Measurements from ENCODE around the gene ZNF701.
A peak's percentile ranks its signal among the peaks of the same experiment; 100 is the strongest.
"Not testable (repeated sequence)": the region's sequence is repeated elsewhere in the genome, so short reads cannot be mapped to it uniquely, and the experiment has no call there.

ZNF701 gene

DNA sequence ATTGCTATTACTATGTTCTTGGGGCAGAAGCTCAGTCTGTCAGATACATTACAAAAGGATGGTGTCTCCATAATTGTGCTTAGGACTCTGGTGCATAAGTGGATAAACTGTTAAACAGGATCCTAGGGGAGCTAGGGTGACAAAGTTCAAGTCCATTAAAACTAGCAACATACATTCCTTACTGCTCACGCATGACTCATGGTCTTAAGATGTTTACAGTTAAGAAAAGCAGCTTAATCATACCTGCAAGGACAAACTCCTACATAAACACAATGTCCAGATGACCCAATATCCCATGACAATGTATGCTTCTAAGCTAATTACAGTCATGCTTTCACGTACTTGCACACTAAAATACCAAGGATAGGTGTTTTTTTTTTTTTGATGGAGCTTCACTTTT lies 3.5 kb upstream of the ZNF701 start:
- no peak for DNase-seq (ENCODE audit: low spot score)

DNA sequence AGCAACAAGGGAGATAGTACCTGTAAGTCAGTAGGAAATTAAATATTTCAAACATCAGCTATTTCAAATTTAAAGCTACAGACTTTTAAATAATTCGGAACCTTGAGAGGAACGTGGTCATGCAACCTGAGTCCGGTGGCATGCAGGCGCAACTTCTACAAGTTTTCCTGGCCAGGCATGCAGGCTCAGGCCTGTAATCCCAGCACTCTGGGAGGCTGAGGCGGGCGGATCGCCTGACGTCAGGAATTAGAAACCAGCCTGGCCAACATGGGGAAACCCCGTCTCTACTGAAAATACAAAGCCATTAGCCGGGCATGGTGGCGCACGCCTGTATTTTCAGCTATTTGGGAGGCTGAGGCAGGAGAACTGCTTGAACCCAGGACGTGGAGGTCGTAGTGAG lies 2.2 kb upstream of the ZNF701 start:
- no peak for DNase-seq (ENCODE audit: low spot score)

DNA sequence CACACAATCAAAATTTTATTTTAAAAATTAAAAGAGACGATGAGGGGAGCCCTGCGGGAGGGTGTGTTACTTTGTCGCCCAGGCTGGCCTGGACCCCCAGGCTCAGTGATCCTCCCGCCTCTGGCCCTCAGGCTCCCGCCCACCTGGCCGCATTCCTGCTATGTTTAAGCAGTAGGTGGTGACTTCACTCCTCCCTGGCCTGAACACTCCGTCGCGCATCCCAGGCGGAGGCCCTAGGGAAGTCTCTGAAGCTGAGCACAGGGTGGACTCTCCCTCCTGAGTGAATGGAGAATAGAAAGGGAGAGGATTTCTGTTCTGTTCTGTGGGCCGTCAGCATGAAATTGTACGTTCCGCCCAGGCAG lies 468 bp upstream of the ZNF701 start:
- not testable (repeated sequence) for DNase-seq (ENCODE audit: low spot score)

DNA sequence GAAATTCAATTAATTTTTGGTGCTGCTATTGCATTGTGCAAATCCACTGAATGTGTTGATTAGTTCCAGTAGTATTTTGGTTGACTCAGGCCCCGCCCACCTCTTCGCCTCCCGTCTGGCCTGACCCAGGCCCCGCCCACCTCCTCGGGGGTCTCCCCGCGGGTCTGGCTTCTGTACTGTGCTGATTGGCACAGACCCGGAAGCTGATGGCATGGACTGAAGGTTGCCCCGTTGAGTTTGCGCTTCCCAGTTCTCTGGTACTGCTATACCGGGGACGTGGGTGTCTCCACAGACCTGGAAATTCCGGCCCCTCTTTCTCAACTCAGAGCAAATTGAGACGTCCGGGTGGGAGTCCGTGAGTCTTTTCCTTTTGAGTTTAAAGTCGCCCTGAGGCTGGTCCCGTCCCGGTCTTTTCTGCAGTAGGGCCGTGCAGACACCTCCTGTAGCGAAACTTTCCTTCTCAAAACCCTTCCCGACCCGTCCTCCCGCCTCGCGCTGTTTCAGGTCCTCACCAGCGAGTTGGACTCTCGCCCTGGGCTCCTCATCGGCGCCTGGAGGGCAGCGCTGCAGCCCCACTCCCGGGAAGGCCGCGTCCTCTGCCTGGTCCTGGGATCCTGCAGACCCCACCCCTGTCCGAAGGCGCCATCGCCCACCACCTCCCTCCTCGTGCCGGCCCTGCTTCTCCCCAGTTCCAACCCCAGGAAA lies 14.8 kb downstream of the ZNF701 start:
- no peak for DNase-seq (ENCODE audit: low spot score)

DNA sequence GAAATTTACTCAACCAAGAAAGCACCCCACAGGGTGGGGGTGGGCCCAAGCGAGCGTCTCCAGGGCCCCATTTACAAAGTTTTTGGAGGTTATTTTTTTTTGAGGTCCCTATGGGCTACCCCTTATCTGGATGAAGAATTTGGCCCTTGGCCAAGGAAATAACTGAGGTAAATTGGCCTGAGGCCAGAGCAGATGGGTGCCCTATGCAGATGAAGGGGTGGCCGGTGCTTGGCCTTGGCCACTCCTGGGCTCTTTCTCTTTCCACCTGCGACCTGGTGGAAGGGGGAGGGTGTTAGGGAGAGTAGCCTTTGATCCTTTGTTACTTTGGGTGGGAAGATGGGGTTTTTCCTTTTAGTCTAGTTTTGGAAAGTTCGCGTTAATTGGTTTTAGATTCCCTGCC lies 15.5 kb downstream of the ZNF701 start:
- DNase-seq (ENCODE audit: low spot score) = no peak

DNA sequence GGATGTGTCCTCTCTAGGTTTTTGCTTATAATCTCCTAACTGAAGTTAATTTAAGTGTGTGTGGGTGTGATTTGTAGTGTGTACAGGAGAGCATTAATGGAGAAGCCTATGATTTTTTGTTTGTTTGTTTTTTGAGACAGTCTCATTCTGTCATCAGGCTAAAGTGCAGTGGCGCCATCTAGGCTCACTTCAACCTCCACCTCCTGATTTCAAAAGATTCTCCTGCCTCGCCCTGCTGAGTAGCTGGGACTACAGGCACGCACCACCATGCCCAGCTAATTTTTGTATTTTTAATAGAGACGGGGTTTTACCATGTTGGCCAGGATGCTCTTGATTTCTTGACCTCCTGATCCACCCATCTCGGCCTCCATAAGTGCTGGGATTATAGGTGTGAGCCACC lies 20.6 kb downstream of the ZNF701 start:
- no peak for DNase-seq (ENCODE audit: low spot score)

DNA sequence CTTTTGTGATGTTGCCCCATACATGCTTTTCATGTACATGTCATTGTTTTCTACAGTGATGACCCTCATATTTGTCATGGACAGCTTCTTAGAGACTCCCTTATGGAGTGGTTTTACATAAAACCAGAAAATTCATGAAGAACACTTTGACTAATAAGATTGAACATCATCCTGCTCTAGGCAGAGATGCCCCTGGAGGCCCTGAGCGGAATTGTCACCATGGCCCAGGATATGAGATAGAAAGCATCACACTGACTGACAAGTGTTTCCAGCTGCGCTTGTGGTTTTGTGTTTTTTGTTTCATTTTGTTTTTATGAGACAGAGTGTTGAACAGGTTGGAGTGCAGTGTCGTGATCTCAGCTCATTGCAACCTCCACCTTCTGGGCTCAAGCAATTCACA lies 22.2 kb downstream of the ZNF701 start:
- DNase-seq (ENCODE audit: low spot score) = no peak

DNA sequence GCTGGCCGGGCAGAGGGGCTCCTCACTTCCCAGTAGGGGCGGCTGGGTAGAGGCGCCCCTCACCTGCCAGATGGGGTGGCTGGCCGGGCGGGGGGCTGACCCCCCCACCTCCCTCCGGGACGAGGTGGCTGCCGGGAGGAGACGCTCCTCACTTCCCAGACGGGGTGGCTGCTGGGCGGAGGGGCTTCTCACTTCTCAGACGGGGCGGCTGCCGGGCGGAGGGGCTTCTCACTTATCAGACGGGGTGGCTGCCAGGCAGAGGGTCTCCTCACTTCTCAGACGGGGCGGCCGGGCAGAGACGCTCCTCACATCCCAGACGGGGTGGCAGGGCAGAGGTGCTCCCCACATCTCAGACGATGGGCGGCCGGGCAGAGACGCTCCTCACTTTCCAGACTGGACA lies 23.4 kb downstream of the ZNF701 start:
- not testable (repeated sequence) for DNase-seq (ENCODE audit: low spot score)

DNA sequence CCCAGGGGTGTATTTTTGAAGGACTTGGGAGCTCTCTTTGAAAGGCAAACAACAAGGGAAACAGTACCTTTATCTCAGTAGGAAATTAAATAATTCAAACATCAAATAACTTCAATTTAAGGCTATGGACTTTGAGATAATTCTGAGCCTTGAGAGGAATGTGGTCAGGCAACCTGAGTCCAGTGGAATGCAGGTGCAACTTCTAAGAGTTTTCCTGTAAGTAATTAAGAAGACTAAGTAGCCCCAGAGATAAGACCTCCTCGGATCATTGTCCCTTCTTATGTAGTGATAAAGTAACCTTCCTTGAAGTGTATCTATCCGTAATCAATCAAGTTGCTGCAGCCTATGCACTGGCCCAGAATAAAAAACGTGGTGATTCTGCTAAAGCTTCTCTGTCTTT lies 29.2 kb downstream of the ZNF701 start:
- DNase-seq (ENCODE audit: low spot score) = no peak

DNA sequence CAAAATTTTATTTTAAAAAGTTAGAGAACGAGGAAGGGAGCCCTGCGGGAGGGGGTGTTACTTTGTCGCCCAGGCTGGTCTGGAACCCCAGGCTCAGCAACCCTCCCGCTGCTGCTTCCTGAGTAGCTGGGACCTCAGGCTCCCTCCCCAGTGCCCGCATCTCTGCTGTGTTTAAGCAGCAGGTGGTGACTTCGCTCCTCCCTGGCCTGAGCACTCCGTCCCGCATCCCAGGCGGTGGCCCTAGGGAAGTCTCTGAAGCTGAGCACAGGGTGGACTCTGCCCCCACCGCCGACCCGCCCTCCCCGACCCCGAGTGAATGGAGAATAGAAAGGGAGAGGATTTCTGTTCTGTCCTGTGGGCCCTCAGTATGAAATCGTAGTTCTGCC lies 30.5 kb downstream of the ZNF701 start:
- no peak for DNase-seq (ENCODE audit: low spot score)

DNA sequence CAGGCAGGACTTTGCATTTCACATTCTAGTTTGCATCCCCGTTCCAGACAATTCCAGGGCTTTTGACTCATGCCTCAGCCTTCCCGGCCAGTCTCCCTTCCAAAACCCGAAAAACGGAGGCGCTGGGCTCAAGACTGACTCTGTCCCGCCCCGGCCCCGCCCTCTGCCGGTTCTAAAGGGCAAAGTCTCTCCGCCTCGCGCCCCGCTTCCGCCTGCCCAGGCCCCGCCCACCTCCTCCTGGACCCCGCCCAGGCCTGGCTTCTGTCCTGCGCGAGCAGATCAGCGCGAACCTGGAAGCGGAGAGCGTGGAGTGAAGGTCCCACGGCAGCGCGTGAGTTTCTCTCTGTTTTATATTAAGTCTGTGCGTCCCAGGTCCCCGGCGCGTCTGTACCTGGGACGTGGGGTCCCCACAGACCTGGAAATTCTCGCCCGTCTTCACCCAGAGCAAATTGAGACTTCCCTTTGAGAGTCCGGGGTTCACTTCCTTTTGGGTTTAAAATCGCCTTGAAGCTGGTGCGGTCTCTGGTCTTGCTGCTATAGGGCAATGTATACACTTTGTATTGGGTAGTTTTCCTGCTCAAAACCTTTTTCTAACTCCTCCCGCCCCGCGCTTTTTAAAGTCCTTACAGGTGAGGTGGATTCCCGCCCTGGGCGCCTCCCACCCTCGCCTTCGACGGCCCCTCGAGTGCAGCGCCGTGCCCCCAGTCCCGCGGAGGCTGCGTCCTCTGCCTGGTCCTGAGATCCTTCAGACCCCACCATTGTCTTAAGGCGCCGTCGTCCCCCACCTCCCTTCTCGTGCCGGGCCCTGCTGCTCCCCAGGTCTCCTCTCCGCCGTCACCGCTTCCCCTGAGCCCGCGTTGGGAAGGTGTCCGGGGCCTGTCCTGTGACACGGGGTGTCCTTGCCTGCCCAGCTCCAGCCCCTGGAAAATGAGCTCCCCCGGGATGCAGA lies 31.2 kb downstream of the ZNF701 start:
- peak; percentile 52 for DNase-seq (ENCODE audit: low spot score)

DNA sequence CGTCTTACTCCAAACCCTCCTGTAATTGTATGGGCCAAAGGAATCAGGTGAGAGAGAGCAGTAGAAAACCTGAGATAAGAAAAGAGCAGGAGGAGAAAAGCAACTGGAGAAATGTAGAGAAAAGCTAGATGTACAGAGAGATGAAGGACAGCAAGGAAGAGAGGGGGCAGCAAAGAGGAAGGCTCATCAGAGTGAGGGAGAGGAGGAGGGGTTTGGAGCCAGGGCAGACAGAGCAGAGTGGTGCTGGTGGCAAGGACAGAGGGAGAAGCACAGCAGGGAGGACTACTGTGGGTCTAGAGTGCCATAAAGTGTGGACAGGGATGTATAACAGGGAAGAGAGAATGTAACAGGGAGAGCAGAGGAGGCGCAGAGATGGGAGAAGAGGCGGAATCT lies 31.9 kb downstream of the ZNF701 start:
- DNase-seq (ENCODE audit: low spot score) = not testable (repeated sequence)

DNA sequence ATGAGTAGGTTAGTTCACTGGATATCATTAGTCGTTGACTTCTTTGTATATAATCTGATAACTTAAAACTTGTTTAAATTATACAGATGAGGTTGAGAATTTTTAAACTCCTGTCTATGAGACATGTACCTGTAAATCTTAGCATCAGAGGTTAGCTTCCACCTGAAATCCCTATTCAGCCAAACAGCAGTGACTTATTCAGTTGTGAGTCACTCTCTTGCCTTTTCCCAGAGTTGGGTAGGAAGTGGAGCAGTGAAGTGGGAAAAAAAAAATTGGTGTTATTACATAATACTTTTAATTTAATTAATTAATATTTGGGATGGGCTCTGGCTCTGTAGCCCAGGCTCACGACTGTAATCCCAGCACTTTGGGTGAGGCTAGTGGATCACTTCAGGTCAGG lies 32.9 kb downstream of the ZNF701 start:
- no peak for DNase-seq (ENCODE audit: low spot score)

DNA sequence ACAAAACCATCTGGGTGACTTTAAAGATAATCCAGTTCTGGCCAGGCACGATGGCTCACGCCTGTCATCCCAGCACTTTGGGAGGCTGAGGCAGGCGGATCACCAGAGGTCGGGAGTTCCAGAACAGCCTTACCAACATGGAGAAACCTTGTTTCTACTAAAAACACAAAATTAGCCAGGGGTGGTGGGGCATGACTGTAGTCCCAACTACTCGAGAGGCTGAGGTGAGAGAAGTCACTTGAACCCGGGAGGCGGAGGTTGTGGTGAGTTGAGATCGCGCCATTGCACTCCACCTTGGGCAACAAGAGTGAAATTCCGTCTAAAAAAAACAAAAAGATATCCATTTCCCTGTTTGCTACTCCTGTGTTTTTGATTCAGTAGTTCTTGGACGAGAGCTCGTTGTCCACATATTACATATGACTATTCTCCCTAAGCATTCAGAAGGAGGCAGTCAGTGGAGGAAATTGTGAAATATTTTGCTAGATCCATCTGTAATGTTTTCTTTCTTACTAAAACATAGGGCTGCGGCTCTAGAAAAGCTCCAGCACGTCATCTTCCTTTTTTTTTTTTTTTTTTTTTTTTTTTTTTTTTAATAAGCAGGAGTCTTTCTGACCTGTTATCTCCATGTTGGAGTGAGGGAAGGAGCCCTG lies 33.6 kb downstream of the ZNF701 start:
- no peak for DNase-seq (ENCODE audit: low spot score)

DNA sequence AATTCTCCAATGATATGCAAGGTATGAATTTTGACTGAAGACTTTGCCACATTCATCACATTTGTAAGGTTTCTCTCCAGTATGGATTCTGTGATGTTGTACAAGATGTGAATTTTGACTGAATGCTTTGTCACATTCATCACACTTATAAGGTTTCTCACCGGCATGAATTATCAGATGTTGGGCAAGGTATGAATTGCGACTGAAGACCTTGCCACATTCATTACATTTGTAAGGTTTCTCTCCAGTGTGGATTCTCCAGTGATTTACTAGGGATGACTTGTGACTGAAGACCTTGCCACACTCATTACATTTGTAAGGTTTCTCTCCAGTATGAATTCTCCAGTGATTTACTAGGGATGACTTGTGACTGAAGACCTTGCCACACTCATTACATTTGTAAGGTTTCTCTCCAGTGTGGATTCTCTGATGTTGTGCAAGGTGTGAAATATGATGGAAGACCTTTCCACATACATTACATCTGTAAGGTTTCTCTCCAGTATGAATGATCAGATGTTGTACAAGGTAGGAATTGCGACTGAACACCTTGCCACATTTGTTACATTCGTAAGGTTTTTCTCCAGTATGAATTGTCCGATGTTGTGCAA lies 43.3 kb downstream of the ZNF701 start:
- DNase-seq (ENCODE audit: low spot score) = no peak

DNA sequence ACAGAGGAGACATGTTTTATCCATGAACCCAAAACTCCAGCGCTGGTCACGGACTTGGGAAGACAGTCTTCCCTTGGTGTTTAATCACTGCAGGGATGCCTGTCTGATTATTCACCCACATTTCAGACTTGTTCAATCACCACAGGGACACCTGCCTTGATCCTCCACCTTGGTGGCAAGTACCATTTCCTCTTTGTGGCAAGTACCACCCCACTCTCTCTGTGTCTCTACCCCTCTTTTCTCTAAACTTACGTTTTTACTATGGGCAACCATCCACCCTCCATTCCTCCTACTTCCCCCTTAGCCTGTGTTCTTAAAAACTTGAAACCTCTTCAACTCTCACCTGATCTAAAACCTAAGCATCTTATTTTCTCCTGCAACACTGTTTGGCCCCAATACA lies 51.3 kb downstream of the ZNF701 start:
- no peak for DNase-seq (ENCODE audit: low spot score)

DNA sequence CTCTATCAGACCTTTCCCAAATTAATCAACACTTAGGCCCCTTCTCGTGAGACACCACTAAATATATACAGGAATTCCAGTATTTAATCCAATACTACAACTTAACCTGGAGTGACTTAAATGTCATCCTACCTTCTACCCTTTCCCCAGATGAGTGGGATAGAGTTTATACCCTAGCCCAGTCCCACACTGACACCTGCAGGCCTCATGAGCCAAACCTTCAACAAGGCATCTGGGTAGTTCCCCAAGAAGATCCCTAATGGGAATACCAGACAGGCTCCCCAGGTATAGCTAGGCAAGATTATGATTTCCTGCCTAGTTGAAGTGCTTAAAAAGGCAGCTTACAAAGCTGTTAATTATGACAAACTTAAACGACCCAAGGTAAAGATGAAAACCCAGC lies 52.2 kb downstream of the ZNF701 start:
- DNase-seq (ENCODE audit: low spot score) = no peak

DNA sequence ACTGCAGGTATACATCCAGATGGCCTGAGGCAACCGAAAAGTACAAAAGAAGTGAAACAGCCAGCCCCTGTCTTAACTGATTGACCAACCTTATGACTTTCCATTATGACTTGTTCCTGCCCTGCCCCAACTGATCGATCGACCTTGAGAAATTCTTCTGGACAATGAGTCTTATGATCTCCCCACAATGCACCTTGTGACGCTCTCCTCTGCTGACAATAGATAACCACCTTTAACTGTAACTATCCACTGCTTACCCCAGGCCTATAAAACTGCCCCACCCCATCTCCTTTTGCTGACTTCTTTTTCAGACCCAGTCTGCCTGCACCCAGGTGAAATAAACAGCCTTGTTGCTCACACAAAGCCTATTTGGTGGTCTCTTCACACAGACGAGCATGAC lies 56.8 kb downstream of the ZNF701 start:
- DNase-seq (ENCODE audit: low spot score) = no peak

DNA sequence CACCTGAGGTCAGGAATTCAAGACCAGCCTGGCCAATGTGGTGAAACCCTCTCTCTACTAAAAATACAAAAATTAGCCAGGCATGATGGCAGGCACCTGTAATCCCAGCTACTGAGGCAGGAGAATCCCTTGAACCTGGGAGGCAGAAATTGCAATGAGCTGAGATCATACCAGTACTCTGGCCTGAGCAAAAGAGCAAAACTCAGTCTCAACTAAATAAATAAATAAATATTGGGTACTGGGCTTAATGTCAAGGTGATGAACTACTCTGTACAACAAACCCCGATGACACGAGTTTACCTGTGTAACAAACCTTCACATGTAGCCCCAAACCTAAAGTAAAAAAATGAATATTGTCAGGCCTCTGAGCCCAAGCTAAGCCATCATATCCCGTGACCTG lies 57.4 kb downstream of the ZNF701 start:
- not testable (repeated sequence) for DNase-seq (ENCODE audit: low spot score)

DNA sequence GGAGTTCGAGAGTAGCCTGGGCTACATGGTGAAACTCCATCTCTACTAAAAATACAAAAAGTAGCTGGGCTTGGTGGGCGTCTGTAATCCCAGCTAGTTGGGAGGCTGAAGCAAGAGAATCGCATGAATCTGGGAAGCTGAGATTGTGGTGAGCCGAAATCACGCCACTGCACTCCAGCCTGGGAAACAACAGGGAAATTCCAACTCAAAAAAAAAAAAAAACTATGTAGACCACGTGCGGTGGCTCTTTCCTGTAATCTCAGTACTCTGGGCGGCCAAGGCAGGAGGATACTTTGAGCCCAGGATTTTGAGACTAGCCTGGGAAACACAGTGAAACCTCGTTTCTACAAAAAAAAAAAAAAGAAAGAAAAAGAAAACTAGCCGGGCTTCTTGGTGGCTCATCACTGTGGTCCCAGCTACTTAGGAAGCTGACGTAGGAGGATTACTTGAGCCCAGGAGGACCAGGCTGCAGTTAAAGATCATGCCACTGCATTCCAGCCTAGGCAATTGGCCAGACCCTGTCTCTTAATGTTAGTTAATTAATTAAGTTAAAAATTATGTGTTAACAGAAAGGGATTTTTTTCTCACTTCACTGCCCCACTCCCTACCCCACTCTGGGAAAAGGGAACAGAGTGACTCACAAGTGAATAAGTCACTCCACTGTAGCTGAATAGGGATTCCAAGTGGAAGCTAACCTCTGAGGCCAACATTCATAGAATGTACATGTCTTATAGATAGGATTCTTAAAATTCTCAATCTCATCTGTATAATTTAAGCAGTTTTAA lies 65.9 kb downstream of the ZNF701 start:
- no peak for DNase-seq (ENCODE audit: low spot score)

Data from hematopoietic multipotent progenitor cell treated with erythropoietin and hydrocortisone succinate and interleukin-3 and kit ligand, for 17 days (in vitro differentiated cells).